MCF 10A (cell line): ENCODE results near the gene RFX3. TPM values are rescaled to one million over a fixed set of nuclear protein-coding genes. Genes with fewer than 3 reads are reported as not detected.

Source experiments
- BruUV-seq: library from RNA; stranded (reverse); fragments of 400-500 nt; replicated peaks from 2 replicates; lab custom pipeline; 2021; lab: Mats Ljungman, UMichigan
- CTCF ChIA-PET: fragments of 300-600 bp; sonication (Branson Sonifier 250); formaldehyde crosslinking; extraction: SDS; loops from one replicate; lab custom pipeline; 2021; ENCODE audit warnings: antibody characterized with exemption, inconsistent platforms; lab: Yijun Ruan, JAX
- POLR2A ChIA-PET: fragments of 300-600, 350-650 bp; sonication (Branson Sonifier 250); formaldehyde crosslinking; extraction: SDS; loops from one replicate; lab custom pipeline; 2020; ENCODE audit warnings: antibody characterized with exemption, inconsistent platforms; lab: Yijun Ruan, JAX
- DNase-seq: peaks from one replicate; pipeline ENCODE4 v3.0.0-alpha.2; 2018; ENCODE audit not compliant: unreplicated experiment
- H3K27ac Mint-ChIP-seq: one replicate; pipeline ENCODE4 v1.8.0; 2022; ENCODE audit warnings: mild to moderate bottlenecking, low read depth, mixed read lengths; ENCODE audit not compliant: unreplicated experiment
- H3K27me3 Mint-ChIP-seq: one replicate; pipeline ENCODE4 v1.8.0; 2022; ENCODE audit warnings: mixed read lengths; ENCODE audit not compliant: insufficient read depth, unreplicated experiment
- H3K36me3 Mint-ChIP-seq: one replicate; pipeline ENCODE4 v1.8.0; 2022; ENCODE audit warnings: mild to moderate bottlenecking, moderate library complexity, mixed read lengths; ENCODE audit not compliant: insufficient read depth, unreplicated experiment
- H3K4me1 Mint-ChIP-seq: one replicate; pipeline ENCODE4 v1.8.0; 2022; ENCODE audit warnings: mixed read lengths; ENCODE audit not compliant: insufficient read depth, unreplicated experiment
- H3K4me3 Mint-ChIP-seq: one replicate; pipeline ENCODE4 v1.8.0; 2022; ENCODE audit warnings: mild to moderate bottlenecking, moderate library complexity, mixed read lengths; ENCODE audit not compliant: unreplicated experiment
- H3K9me3 Mint-ChIP-seq: one replicate; pipeline ENCODE4 v1.8.0; 2022; ENCODE audit warnings: mixed read lengths; ENCODE audit not compliant: unreplicated experiment
- intact Hi-C: fragments of 100-400 bp; cut with micrococcal nuclease; formaldehyde crosslinking; loops from 2 replicates; pipeline ENCODE4 v1.14.1; 2022
- total RNA-seq: library from RNA; stranded (reverse); gene quantifications from 2 replicates; pipeline ENCODE4 v1.2.3, GENCODE V29; 2022
- TF ChIP-seq, protein P1 (sequence below): fragments of 200-600 bp; IDR thresholded peaks from one replicate; pipeline ENCODE4 v1.8.0; 2022; ENCODE audit warnings: antibody characterized with exemption, mild to moderate bottlenecking; ENCODE audit not compliant: unreplicated experiment

Gene RFX3
- total RNA-seq, 1 experiment from 2014 or later = 9.7 TPM

- no peak for DNase-seq
- TF ChIP-seq, protein P1, sequence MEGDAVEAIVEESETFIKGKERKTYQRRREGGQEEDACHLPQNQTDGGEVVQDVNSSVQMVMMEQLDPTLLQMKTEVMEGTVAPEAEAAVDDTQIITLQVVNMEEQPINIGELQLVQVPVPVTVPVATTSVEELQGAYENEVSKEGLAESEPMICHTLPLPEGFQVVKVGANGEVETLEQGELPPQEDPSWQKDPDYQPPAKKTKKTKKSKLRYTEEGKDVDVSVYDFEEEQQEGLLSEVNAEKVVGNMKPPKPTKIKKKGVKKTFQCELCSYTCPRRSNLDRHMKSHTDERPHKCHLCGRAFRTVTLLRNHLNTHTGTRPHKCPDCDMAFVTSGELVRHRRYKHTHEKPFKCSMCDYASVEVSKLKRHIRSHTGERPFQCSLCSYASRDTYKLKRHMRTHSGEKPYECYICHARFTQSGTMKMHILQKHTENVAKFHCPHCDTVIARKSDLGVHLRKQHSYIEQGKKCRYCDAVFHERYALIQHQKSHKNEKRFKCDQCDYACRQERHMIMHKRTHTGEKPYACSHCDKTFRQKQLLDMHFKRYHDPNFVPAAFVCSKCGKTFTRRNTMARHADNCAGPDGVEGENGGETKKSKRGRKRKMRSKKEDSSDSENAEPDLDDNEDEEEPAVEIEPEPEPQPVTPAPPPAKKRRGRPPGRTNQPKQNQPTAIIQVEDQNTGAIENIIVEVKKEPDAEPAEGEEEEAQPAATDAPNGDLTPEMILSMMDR = no peak
- Mint-ChIP-seq H3K4me1 (peaks cover 22% of the 10 kb centered on the region), H3K27ac (no peak overlapping the region), H3K4me3 (no peak overlapping the region), H3K9me3 (no peaks in the 10 kb centered on the region), H3K27me3 (no peaks in the 10 kb centered on the region), H3K36me3 (peaks cover 17% of the 10 kb centered on the region)
- no TSS peak for BruUV-seq
- CTCF ChIA-PET = interaction anchor here (0.8 to 3.8 kb wide), 6 partner anchors 11 to 54 kb away, joined by 3 to 16 read pairs (median 4); no protein-coding TSS in a partner anchor
- POLR2A ChIA-PET = interaction anchor here (6.5 to 7.6 kb wide), 3 partner anchors 8 to 44 kb away, joined by 86 to 128 read pairs (median 96); no protein-coding TSS in a partner anchor
- intact Hi-C loops = loop anchor here (10.0 kb wide), 2 partner anchors 667 to 773 kb away; no protein-coding TSS in a partner anchor
Measured at GRCh38 chr9:3521966-3522365, 3.8 kb downstream of the RFX3 start.

- ChIA-PET POLR2A (interaction anchor here (2.1 kb wide), 1 partner anchor 12 kb away, joined by 8 read pairs; no protein-coding TSS in a partner anchor), CTCF (interaction anchor here (0.9 to 1.2 kb wide), 3 partner anchors 52 to 662 kb away, joined by 3 to 7 read pairs (median 4); no protein-coding TSS in a partner anchor)
- BruUV-seq = no TSS peak
- Mint-ChIP-seq H3K4me1 (peaks cover 22% of the 10 kb centered on the region), H3K36me3 (peaks cover 11% of the 10 kb centered on the region), H3K27ac (no peak overlapping the region), H3K4me3 (no peak overlapping the region), H3K9me3 (no peaks in the 10 kb centered on the region), H3K27me3 (no peaks in the 10 kb centered on the region)
- DNase-seq = no peak
- TF ChIP-seq, protein P1 = no peak
- intact Hi-C loops = loop anchor here (10.0 kb wide), 2 partner anchors 666 to 774 kb away; no protein-coding TSS in a partner anchor
Measured at GRCh38 chr9:3520564-3520963, 5.2 kb downstream of the RFX3 start.

GRCh38 chr9:3517377-3518048, 8.3 kb downstream of the RFX3 start:
- Mint-ChIP-seq H3K36me3 (peaks cover 7% of the 10 kb centered on the region), H3K4me1 (peaks cover 20% of the 10 kb centered on the region), H3K4me3 (no peak overlapping the region), H3K27ac (no peak overlapping the region), H3K27me3 (no peaks in the 10 kb centered on the region), H3K9me3 (no peaks in the 10 kb centered on the region)
- ChIA-PET CTCF (interaction anchor here (0.5 to 2.4 kb wide), 7 partner anchors 9 to 812 kb away, joined by 3 to 10 read pairs (median 4); no protein-coding TSS in a partner anchor), POLR2A (interaction anchor here (0.9 to 8.7 kb wide), 4 partner anchors 8 to 48 kb away, joined by 5 to 96 read pairs (median 6); partner anchors contain the start of gene RFX3)
- intact Hi-C loops = no loop called here
- DNase-seq = no peak
- BruUV-seq = no TSS peak
- TF ChIP-seq, protein P1 = no peak
